Measurements from ENCODE around the gene ANKRD63.

ANKRD63 gene

GRCh38 chr15:40313531-40314398 lies 30.9 kb upstream of the ANKRD63 start:
- peak; percentile 61 for DNase-seq (ENCODE audit: low read depth)

- no peak for DNase-seq (ENCODE audit: low read depth)
Observed at GRCh38 chr15:40312370-40313158, 29.7 kb upstream of the ANKRD63 start.

- DNase-seq (ENCODE audit: low read depth): no peak
Observed at GRCh38 chr15:40310993-40311392, 28.1 kb upstream of the ANKRD63 start.

GRCh38 chr15:40310001-40310959 lies 27.4 kb upstream of the ANKRD63 start:
- DNase-seq (ENCODE audit: low read depth): peak; percentile 52

- no peak for DNase-seq (ENCODE audit: low read depth)
Observed at GRCh38 chr15:40309344-40309862, 26.5 kb upstream of the ANKRD63 start.

GRCh38 chr15:40307421-40308211 lies 24.8 kb upstream of the ANKRD63 start, which contains the start of gene PLCB2:
PLCB2 (minus strand) TSS chr15:40307935; CDS start chr15:40307672, 263 bp downstream.
- DNase-seq (ENCODE audit: low read depth): peak; percentile 22

- DNase-seq (ENCODE audit: low read depth): no peak
Observed at GRCh38 chr15:40306908-40307307, 24.0 kb upstream of the ANKRD63 start.

GRCh38 chr15:40306371-40306770 lies 23.5 kb upstream of the ANKRD63 start:
- no peak for DNase-seq (ENCODE audit: low read depth)

- DNase-seq (ENCODE audit: low read depth): no peak
Observed at GRCh38 chr15:40305281-40305680, 22.4 kb upstream of the ANKRD63 start.

- no peak for DNase-seq (ENCODE audit: low read depth)
Observed at GRCh38 chr15:40303576-40303975, 20.7 kb upstream of the ANKRD63 start.

GRCh38 chr15:40302981-40303380 lies 20.1 kb upstream of the ANKRD63 start:
- no peak for DNase-seq (ENCODE audit: low read depth)

- no peak for DNase-seq (ENCODE audit: low read depth)
Observed at GRCh38 chr15:40302288-40302886, 19.5 kb upstream of the ANKRD63 start.

- DNase-seq (ENCODE audit: low read depth): no peak
Observed at GRCh38 chr15:40301467-40302179, 18.8 kb upstream of the ANKRD63 start.

- DNase-seq (ENCODE audit: low read depth): no peak
Observed at GRCh38 chr15:40300771-40301170, 17.9 kb upstream of the ANKRD63 start.

- DNase-seq (ENCODE audit: low read depth): no peak
Observed at GRCh38 chr15:40300367-40300766, 17.5 kb upstream of the ANKRD63 start.

- DNase-seq (ENCODE audit: low read depth): no peak
Observed at GRCh38 chr15:40298216-40298935, 15.5 kb upstream of the ANKRD63 start.

- no peak for DNase-seq (ENCODE audit: low read depth)
Observed at GRCh38 chr15:40297356-40297755, 14.5 kb upstream of the ANKRD63 start.

- DNase-seq (ENCODE audit: low read depth): no peak
Observed at GRCh38 chr15:40296561-40297230, 13.8 kb upstream of the ANKRD63 start.

Data from EH (cell line).